Psoas muscle (tissue), 8 donors: ENCODE data around the gene HEXD. TPM values are rescaled to one million over a fixed set of nuclear protein-coding genes. Genes with fewer than 3 reads are reported as not detected.
A peak's percentile ranks its signal among the peaks of the same experiment; 100 is the strongest.
"Not testable (repeated sequence)": the region's sequence is repeated elsewhere in the genome, so short reads cannot be mapped to it uniquely, and the experiment has no call there.

Source experiments
- ATAC-seq, 4 donors: fragments of 200-7000 bp; cut with Tn5 transposase; one replicate each; pipeline ENCODE4 v1.9.1; 2020; ENCODE audit warnings: moderate library complexity in 3 of 4, mild to moderate bottlenecking in 2 of 4
- DNase-seq, 2 donors: peaks; one replicate each; pipeline ENCODE4 v3.0.0-alpha.2; 2020
- H3K27ac ChIP-seq: fragments of 200-600 bp; one replicate; pipeline ENCODE4 v1.8.0; 2022
- H3K27me3 ChIP-seq, 3 donors: fragments of 200-600 bp in 1 of 3; one replicate each; pipeline versions ENCODE4 v1.6.1 to v1.8.0; 2013 to 2022; ENCODE audit warnings: low read length in 2 of 3, mild to moderate bottlenecking in 2 of 3, moderate library complexity in 1 of 3; ENCODE audit not compliant: insufficient read depth in 3 of 3
- H3K36me3 ChIP-seq, 2 donors: fragments of 200-600 bp in 1 of 2; one replicate each; pipeline versions ENCODE4 v1.6.1 to v1.8.0; 2013 to 2022; ENCODE audit warnings: low read depth in 1 of 2, mild to moderate bottlenecking in 1 of 2, moderate library complexity in 1 of 2; ENCODE audit not compliant: insufficient read depth in 1 of 2
- H3K4me1 ChIP-seq: fragments of 200-600 bp; one replicate; pipeline ENCODE4 v1.8.0; 2022
- H3K4me3 ChIP-seq: fragments of 200-600 bp; one replicate; pipeline ENCODE4 v1.8.0; 2022; ENCODE audit warnings: mild to moderate bottlenecking
- H3K9me3 ChIP-seq: fragments of 200-600 bp; one replicate; pipeline ENCODE4 v1.8.0; 2022
- WGBS, 3 donors: extraction: QIAGEN DNeasy Blood & Tissue Kit; methylation state at CpG; one replicate each; pipeline versions ENCODE4 v1.1.6 to v1.1.7; 2013; 5-methylcytosine and 5-hydroxymethylcytosine counted together
- intact Hi-C, 2 donors: fragments of 100-400 bp; cut with DNase I; formaldehyde crosslinking; loops; one replicate each; pipeline versions ENCODE4 v1.11.0 to v1.14.2; 2022
- polyA plus RNA-seq, 3 donors: library from polyadenylated mRNA; stranded (reverse); fragments of 200-250 nt; gene quantifications; one replicate each; pipeline ENCODE4 v1.2.3, GENCODE V29; 2013
- total RNA-seq, 4 donors: library from RNA; stranded (reverse); fragmentation: NEBNext Ultra II Directional in 2 of 4; extraction: Animal tissue kit (Norgen Biotek cat#: 25700) in 2 of 4; gene quantifications; one replicate each; pipeline versions ENCODE4 v1.2.1 to v1.2.4, GENCODE V29; 2021 to 2023
- TF ChIP-seq, protein P1 (sequence below): fragments of 200-600 bp; IDR thresholded peaks from one replicate; pipeline ENCODE4 v1.8.0; 2022; ENCODE audit warnings: antibody characterized with exemption
- donor health status: healthy with polysubstance abuse.
- donor health status: DM: no; HTN: no; CAD: no; lungs with moderate emphysema.
- donor health status: Bipolar disorder and iron deficiency.
- donor health status: healthy.
- donor health status: DM: yes; HTN: yes; CAD: no.
- donor health status: DM: no; HTN: no; CAD: no.
- donor health status: DM: no; HTN: no; CAD: no.
- donor health status: DM: yes; HTN: yes; CAD: no.

Gene HEXD
- total and polyA plus RNA-seq, 7 donors, result 17.4 to 29.8 (median 21.3) TPM

DNA sequence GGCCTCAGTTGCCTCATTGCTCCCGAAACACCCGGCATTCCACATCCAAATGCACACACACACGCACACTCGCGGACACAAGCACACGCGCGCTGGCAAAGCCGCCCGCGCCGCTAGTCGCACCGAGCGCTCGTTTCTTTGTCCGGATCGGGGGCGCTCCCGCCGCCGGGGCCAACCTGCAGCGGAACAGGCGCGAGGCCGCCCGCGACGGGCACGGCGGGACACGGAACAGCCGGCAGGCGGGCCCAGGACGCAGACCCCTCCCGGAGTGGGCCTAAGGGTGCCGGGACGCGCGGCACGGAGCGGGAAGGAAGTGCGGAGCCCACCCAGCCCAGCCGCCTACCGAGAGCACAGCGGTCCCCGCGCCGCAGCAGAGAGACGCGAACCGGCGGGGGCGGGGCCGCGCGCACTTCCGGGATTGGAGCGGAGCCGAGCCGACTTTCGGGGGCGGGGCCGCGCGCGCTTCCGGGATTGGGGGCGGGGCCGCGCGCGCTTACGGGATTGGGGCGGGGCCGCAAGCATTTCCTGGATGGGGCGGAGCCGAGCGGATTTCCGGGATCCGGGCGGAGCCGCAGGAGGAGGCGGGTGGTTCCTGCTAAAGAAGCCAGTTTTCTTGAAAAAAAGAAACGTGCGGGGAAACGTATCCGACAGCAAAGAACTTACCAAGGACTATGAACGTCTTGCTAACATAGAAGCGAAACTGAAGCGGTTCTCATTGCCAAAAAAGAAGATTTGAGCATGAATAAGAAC, 32.4 kb downstream of the HEXD start, which contains the start of gene CYBC1:
TSS of gene CYBC1 (minus strand) at position 396 of the 750 bp plus-strand sequence. CDS start 1,498 bp downstream, outside the sequence.
- WGBS, 3 donors, result 0% methylated on average over 72 to 91 of the region's 91 CpGs
- Histone ChIP-seq H3K27me3 (no peaks in the 10 kb centered on the region), H3K9me3 (no peaks in the 10 kb centered on the region), H3K4me3 (peak within 1 kb of the TSS; percentile 77), H3K27ac (peak within 1 kb of the TSS; percentile 84), H3K36me3 (peaks cover 0 to 4% of the 10 kb centered on the region in 2 donors), H3K4me1 (peaks cover 10% of the 10 kb centered on the region)
- intact Hi-C loops, result no loop called here
- ATAC-seq, result peak; percentile 95 to 97 (median 96)
- DNase-seq, result peak; percentile 93 to 96
- TF ChIP-seq, protein P1, sequence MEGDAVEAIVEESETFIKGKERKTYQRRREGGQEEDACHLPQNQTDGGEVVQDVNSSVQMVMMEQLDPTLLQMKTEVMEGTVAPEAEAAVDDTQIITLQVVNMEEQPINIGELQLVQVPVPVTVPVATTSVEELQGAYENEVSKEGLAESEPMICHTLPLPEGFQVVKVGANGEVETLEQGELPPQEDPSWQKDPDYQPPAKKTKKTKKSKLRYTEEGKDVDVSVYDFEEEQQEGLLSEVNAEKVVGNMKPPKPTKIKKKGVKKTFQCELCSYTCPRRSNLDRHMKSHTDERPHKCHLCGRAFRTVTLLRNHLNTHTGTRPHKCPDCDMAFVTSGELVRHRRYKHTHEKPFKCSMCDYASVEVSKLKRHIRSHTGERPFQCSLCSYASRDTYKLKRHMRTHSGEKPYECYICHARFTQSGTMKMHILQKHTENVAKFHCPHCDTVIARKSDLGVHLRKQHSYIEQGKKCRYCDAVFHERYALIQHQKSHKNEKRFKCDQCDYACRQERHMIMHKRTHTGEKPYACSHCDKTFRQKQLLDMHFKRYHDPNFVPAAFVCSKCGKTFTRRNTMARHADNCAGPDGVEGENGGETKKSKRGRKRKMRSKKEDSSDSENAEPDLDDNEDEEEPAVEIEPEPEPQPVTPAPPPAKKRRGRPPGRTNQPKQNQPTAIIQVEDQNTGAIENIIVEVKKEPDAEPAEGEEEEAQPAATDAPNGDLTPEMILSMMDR, result no peak

DNA sequence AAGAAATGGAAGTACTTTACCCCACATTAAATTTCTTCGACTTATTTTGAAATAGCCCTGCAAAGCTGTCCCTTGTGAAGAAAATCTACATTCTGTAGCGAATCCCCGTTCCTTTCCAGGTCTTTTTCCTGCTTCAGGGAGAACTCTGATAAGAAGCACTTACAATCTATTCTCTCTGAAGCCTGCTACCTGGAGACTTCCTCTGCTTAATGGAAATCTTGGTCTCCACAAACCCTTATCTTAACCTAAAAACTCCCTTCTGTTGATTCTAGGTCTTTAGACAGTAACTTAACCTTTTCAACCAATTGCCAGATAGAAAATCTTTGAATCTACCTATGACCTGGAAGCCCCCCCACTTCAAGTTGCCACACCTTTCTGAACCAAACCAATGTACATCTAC, 34.0 kb downstream of the HEXD start:
- Histone ChIP-seq H3K9me3 (no peaks in the 10 kb centered on the region), H3K36me3 (peaks cover 0 to 4% of the 10 kb centered on the region in 2 donors), H3K4me3 (no peak overlapping the region), H3K27me3 (no peaks in the 10 kb centered on the region), H3K4me1 (peaks cover 7% of the 10 kb centered on the region), H3K27ac (peak overlapping the region; percentile 84)
- WGBS, 3 donors, result 92 to 95% (median 94%) methylated on average over 3 of the region's 3 CpGs
- DNase-seq, result no peak
- TF ChIP-seq, protein P1, result no peak
- ATAC-seq, result no peak
- intact Hi-C loops, result no loop called here

DNA sequence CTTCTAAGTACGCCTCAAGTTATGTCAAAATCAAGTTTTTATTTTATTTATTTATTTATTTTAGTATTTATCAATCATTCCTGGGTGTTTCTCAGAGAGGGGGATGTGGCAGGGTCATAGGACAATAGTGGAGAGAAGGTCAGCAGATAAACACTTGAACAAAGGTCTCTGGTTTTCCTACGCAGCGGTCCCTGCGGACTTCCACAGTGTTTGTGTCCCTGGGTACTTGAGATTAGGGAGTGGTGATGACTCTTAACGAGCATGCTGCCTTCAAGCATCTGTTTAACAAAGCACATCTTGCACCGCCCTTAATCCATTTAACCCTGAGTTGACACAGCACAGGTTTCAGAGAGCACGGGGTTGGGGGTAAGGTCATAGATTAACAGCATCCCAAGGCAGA, 35.0 kb downstream of the HEXD start:
- H3K9me3 ChIP-seq, intact Hi-C loops, H3K36me3 ChIP-seq, DNase-seq, ATAC-seq, H3K27ac ChIP-seq, H3K27me3 ChIP-seq, H3K4me3 ChIP-seq: not testable (repeated sequence)
- 80 to 87% (median 82%) methylated on average over 7 of the region's 7 CpGs for WGBS, 3 donors
- H3K4me1 ChIP-seq, result peaks cover 13% of the 10 kb centered on the region

DNA sequence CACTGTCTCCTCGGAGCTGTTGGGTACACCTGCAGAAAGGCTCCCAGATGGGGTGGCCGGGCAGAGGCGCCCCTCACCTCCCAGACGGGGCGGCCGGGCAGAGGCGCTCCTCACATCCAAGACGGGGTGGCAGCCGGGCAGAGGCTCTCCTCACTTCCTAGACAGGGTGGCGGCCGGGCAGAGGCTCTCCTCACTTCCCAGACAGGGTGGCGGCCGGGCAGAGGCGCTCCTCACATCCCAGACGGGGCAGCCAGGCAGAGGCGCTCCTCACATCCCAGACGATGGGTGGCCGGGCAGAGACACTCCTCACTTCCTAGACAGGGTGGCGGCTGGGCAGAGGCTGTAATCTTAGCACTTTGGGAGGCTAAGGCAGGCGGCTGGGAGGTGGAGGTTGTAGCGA, 35.6 kb downstream of the HEXD start:
- H3K27ac ChIP-seq, H3K36me3 ChIP-seq, H3K4me3 ChIP-seq, H3K9me3 ChIP-seq, intact Hi-C loops, ATAC-seq, DNase-seq, H3K27me3 ChIP-seq: not testable (repeated sequence)
- peaks cover 13% of the 10 kb centered on the region for H3K4me1 ChIP-seq
- 91 to 95% (median 92%) methylated on average over 20 to 21 of the region's 21 CpGs for WGBS, 3 donors

DNA sequence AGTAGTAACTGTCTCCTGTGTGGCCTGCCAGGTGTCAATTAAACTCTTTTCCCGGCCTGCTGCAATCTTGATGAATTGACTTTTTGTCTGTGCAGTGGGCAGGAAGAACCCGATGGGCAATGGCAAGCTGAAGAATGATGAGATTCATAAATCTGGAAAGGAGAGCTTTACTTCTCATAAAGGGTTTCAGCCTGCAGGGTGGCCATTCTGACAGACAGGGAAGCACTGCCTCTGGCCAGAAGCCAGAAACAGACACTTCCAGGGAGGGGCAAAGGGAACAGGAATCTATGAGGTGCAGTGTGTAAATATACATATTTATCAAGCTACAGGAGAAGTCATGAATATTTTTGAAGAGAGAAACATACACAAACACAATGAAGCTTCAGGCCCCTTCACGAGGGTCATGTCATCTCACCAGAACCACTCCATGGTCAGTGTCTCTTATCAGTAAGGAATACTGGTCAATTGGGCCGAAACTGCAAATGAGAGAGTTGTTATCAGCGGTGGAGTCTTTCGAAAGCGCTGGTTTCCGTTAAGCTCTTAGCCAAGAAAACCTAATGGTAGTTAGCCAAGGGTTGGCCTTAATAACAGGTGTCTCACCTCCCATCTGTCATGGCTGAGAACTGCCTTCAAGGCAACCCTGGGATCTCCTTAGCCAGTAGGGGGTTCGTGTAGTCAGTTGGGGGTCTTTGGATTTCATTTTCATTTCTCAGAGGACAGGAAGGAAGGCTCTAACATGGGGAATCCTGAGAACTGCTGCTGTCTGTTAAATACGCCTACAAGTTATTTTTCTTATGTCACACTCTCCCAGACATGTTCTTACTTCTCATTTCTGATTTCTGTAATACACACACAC, 39.2 kb downstream of the HEXD start:
- TF ChIP-seq, protein P1, result no peak
- intact Hi-C loops, result no loop called here

More for the DNA sequence above, 39.2 kb downstream of the HEXD start:
- H3K9me3 ChIP-seq, result no peaks in the 10 kb centered on the region
- H3K4me3 ChIP-seq, result peak overlapping the region; percentile 94
- WGBS, 3 donors, result 51 to 63% (median 62%) methylated on average over 10 of the region's 10 CpGs
- peaks cover 17% of the 10 kb centered on the region for H3K4me1 ChIP-seq
- peaks cover 3 to 25% of the 10 kb centered on the region in 2 donors for H3K36me3 ChIP-seq
- no peak for ATAC-seq
- no peaks in the 10 kb centered on the region for H3K27me3 ChIP-seq
- no peak for DNase-seq
- peak overlapping the region; percentile 99 for H3K27ac ChIP-seq
